Panc1 (cell line): ENCODE measurements around the gene PDE6A. TPM values are rescaled to one million over a fixed set of nuclear protein-coding genes. Genes with fewer than 3 reads are reported as not detected.

Source experiments
- ATAC-seq: fragments of 200-7000 bp; cut with Tn5 transposase; 2 replicates; pipeline ENCODE4 v1.9.1; 2020; ENCODE audit warnings: mild to moderate bottlenecking, moderate library complexity
- BruUV-seq: library from RNA; stranded (reverse); fragments of 400-500 nt; replicated peaks from 2 replicates; lab custom pipeline; 2021; lab: Mats Ljungman, UMichigan
- CTCF ChIA-PET: fragments of 300-600 bp; sonication (Branson Sonifier 250); formaldehyde crosslinking; loops from one replicate; lab custom pipeline; 2022; ENCODE audit warnings: antibody characterized with exemption; lab: Charles Lee
- POLR2A ChIA-PET: fragments of 300-600 bp; sonication (Branson Sonifier 250); formaldehyde crosslinking; loops from one replicate; lab custom pipeline; 2022; ENCODE audit warnings: antibody characterized with exemption; lab: Charles Lee
- DNase-seq: peaks from one replicate; pipeline ENCODE4 v3.0.0-alpha.2; 2010; ENCODE audit warnings: low read depth, low spot score
- H3K27ac ChIP-seq: 2 replicates; pipeline ENCODE4 v1.5.1; 2011; ENCODE audit warnings: mild to moderate bottlenecking, low read length, inconsistent platforms
- H3K27me3 ChIP-seq: fragments of 200-500 bp; sonication (Bioruptor generic); 2 replicates; pipeline ENCODE4 v1.6.0; 2014; ENCODE audit warnings: low read length, inconsistent platforms; ENCODE audit not compliant: control insufficient read depth, insufficient read depth
- H3K36me3 ChIP-seq: fragments of 200-500 bp; sonication (Bioruptor generic); 2 replicates; pipeline ENCODE4 v1.5.1; 2014; ENCODE audit warnings: inconsistent platforms, mild to moderate bottlenecking, low read length, moderate library complexity; ENCODE audit not compliant: control insufficient read depth, insufficient read depth
- H3K4me1 ChIP-seq: 2 replicates; pipeline ENCODE4 v1.5.1; 2011; ENCODE audit warnings: inconsistent platforms, mild to moderate bottlenecking, low read length, moderate library complexity; ENCODE audit not compliant: control insufficient read depth, insufficient read depth
- H3K4me3 ChIP-seq, 2 experiments: 2 replicates each; pipeline ENCODE4 v1.5.1; 2011 to 2012; ENCODE audit warnings: low read depth in 2 of 2, low read length in 2 of 2, mild to moderate bottlenecking in 2 of 2, inconsistent platforms in 1 of 2, moderate library complexity in 1 of 2
- H3K9me3 ChIP-seq: fragments of 200-500 bp; sonication (Bioruptor generic); 2 replicates; pipeline ENCODE4 v1.5.1; 2014; ENCODE audit warnings: low read depth, mild to moderate bottlenecking, inconsistent platforms, low read length, moderate library complexity; ENCODE audit not compliant: control insufficient read depth, insufficient read depth
- CTCF ChIP-seq: fragments of 450-650 bp; IDR thresholded peaks from 2 replicates; pipeline ENCODE4 v1.5.1; 2017; ENCODE audit warnings: mild to moderate bottlenecking
- POLR2AphosphoS5 ChIP-seq: IDR thresholded peaks from 2 replicates; pipeline ENCODE4 v1.6.1; 2012; ENCODE audit warnings: mild to moderate bottlenecking, low read depth, low read length, moderate library complexity
- SIN3A ChIP-seq: IDR thresholded peaks from 2 replicates; pipeline ENCODE4 v1.6.1; 2012; ENCODE audit warnings: low read depth, mild to moderate bottlenecking, low read length, moderate library complexity, borderline replicate concordance; ENCODE audit not compliant: insufficient read depth
- TCF7L2 ChIP-seq: IDR thresholded peaks from 2 replicates; pipeline ENCODE4 v1.6.1; 2011; ENCODE audit warnings: mild to moderate bottlenecking, low read depth, low read length, inconsistent platforms
- in situ Hi-C: cut with HindIII; loops from 2 replicates; pipeline ENCODE4 v1.10.0; 2016; ENCODE audit warnings: low sequenced_read_pairs, low pct_unique_long_range_greater_than_20kb
- intact Hi-C: fragments of 100-400 bp; cut with micrococcal nuclease; formaldehyde crosslinking; loops from one replicate; pipeline ENCODE4 v1.10.0; 2022; ENCODE audit not compliant: unreplicated experiment
- total RNA-seq: library from RNA; stranded (reverse); gene quantifications from one replicate; pipeline ENCODE4 v1.2.1, GENCODE V29; 2021; ENCODE audit not compliant: unreplicated experiment
- TF ChIP-seq, protein P1 (sequence below), 2 experiments: IDR thresholded peaks; 2 replicates each; pipeline ENCODE4 v1.6.1; 2011 to 2012; ENCODE audit warnings: low read depth in 2 of 2, control low read depth in 1 of 2, low read length in 1 of 2, mild to moderate bottlenecking in 1 of 2, moderate library complexity in 1 of 2; ENCODE audit not compliant: insufficient read depth in 1 of 2

Gene PDE6A
- total RNA-seq, 1 experiment from 2014 or later: 0.33 TPM

- Histone ChIP-seq H3K36me3 (no peaks in the 10 kb centered on the region), H3K27me3 (no peaks in the 10 kb centered on the region), H3K27ac (no peak overlapping the region), H3K9me3 (no peaks in the 10 kb centered on the region), H3K4me1 (peaks cover 4% of the 10 kb centered on the region), H3K4me3 (no peak overlapping the region)
- intact Hi-C loops (no loop called here), in situ Hi-C loops (no loop called here)
- DNase-seq (no peak), ATAC-seq (no peak)
- ChIA-PET CTCF (no interaction called here), POLR2A (no interaction called here)
- BruUV-seq: no TSS peak
- no peak for TF ChIP-seq SIN3A
- TF ChIP-seq, protein P1, sequence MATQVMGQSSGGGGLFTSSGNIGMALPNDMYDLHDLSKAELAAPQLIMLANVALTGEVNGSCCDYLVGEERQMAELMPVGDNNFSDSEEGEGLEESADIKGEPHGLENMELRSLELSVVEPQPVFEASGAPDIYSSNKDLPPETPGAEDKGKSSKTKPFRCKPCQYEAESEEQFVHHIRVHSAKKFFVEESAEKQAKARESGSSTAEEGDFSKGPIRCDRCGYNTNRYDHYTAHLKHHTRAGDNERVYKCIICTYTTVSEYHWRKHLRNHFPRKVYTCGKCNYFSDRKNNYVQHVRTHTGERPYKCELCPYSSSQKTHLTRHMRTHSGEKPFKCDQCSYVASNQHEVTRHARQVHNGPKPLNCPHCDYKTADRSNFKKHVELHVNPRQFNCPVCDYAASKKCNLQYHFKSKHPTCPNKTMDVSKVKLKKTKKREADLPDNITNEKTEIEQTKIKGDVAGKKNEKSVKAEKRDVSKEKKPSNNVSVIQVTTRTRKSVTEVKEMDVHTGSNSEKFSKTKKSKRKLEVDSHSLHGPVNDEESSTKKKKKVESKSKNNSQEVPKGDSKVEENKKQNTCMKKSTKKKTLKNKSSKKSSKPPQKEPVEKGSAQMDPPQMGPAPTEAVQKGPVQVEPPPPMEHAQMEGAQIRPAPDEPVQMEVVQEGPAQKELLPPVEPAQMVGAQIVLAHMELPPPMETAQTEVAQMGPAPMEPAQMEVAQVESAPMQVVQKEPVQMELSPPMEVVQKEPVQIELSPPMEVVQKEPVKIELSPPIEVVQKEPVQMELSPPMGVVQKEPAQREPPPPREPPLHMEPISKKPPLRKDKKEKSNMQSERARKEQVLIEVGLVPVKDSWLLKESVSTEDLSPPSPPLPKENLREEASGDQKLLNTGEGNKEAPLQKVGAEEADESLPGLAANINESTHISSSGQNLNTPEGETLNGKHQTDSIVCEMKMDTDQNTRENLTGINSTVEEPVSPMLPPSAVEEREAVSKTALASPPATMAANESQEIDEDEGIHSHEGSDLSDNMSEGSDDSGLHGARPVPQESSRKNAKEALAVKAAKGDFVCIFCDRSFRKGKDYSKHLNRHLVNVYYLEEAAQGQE (IDR thresholded peaks at IDR 0.05; ENCODE audit: insufficient read depth in 1 of 2, low read depth in 2 of 2, low read length in 1 of 2): no peak
- TF ChIP-seq TCF7L2: no peak
- TF ChIP-seq POLR2AphosphoS5: no peak
- TF ChIP-seq CTCF: no peak
These were observed 89.7 kb downstream of the PDE6A start for GRCh38 chr5:149854866-149855265.

GRCh38 chr5:149853701-149854100 lies 90.9 kb downstream of the PDE6A start:
- no peak for DNase-seq
- TF ChIP-seq TCF7L2 (no peak), CTCF (no peak), SIN3A (no peak), POLR2AphosphoS5 (no peak)
- TF ChIP-seq, protein P1 (IDR thresholded peaks at IDR 0.05; ENCODE audit: insufficient read depth in 1 of 2, low read depth in 2 of 2, low read length in 1 of 2): no peak
- ChIA-PET CTCF (interaction anchor here (0.7 to 1.9 kb wide), 7 partner anchors 12 to 108 kb away, joined by 3 to 9 read pairs (median 4); no protein-coding TSS in a partner anchor), POLR2A (no interaction called here)
- no peaks in the 10 kb centered on the region for H3K27me3 ChIP-seq
- no peaks in the 10 kb centered on the region for H3K9me3 ChIP-seq
- H3K27ac ChIP-seq: no peak overlapping the region
- no peak for ATAC-seq
- intact Hi-C loops (loop anchor here (1.0 kb wide), 1 partner anchor 109 kb away; no protein-coding TSS in a partner anchor), in situ Hi-C loops (no loop called here)
- no peak overlapping the region for H3K4me3 ChIP-seq
- no peaks in the 10 kb centered on the region for H3K36me3 ChIP-seq
- peaks cover 4% of the 10 kb centered on the region for H3K4me1 ChIP-seq
- BruUV-seq: no TSS peak
